ENCODE measurements around the gene ZFTA. TPM values are rescaled to one million over a fixed set of nuclear protein-coding genes. Genes with fewer than 3 reads are reported as not detected.

The ZFTA gene
- total RNA-seq, result 10 to 100 TPM; 15.8 to 41.9 (median 26.6) TPM

GRCh38 chr11:63768237-63769041 is at the start of gene ZFTA:
Gene ZFTA (minus strand): TSS chr11:63768775. CDS start chr11:63768622, 153 bp downstream.
- peak within 1 kb of the TSS; percentile 86 to 93 (median 92) for H3K27ac ChIP-seq (replicated peaks in 1 of 4)
- H3K4me1 ChIP-seq, result peaks cover 35 to 55% (median 52%) of the 10 kb centered on the region in 4 donors
- DNase-seq (ENCODE audit: extremely low spot score), result no peak
- WGBS, result 0% methylated on average over 3 of the region's 113 CpGs
- peaks cover 0 to 16% (median 2%) of the 10 kb centered on the region in 4 donors for H3K36me3 ChIP-seq
- intact Hi-C loops (cut with DNase I), result loop anchor here (2.0 to 10.0 kb wide), 3 partner anchors 44 to 386 kb away; partner anchors contain the start of gene SPINDOC
- peak within 1 kb of the TSS; percentile 77 to 99 (median 85) for H3K4me3 ChIP-seq
- TF ChIP-seq CTCF (IDR thresholded peaks at IDR 0.05) (peak; percentile 75 to 89 (median 86)), POLR2A (IDR thresholded peaks at IDR 0.05; ENCODE audit: low read depth) (no peak)
- H3K27me3 ChIP-seq, result no peaks in the 10 kb centered on the region
- H3K9me3 ChIP-seq, result no peaks in the 10 kb centered on the region

GRCh38 chr11:63817758-63818498 is 49.4 kb upstream of the ZFTA start:
- Histone ChIP-seq H3K36me3 (peaks cover 46 to 67% (median 61%) of the 10 kb centered on the region in 4 donors), H3K27ac (replicated peaks in 1 of 4) (no peak overlapping the region), H3K4me1 (peaks cover 12 to 34% (median 25%) of the 10 kb centered on the region in 4 donors), H3K4me3 (no peak overlapping the region), H3K9me3 (no peaks in the 10 kb centered on the region), H3K27me3 (no peaks in the 10 kb centered on the region)
- no peak for DNase-seq (ENCODE audit: extremely low spot score)
- TF ChIP-seq POLR2AphosphoS5 (IDR thresholded peaks at IDR 0.05), result no peak
- TF ChIP-seq CTCF (IDR thresholded peaks at IDR 0.05), result no peak
- no peak for TF ChIP-seq POLR2A (IDR thresholded peaks at IDR 0.05; ENCODE audit: low read depth)
- no peak for TF ChIP-seq EP300 (IDR thresholded peaks at IDR 0.05)
- 86% methylated on average over 15 of the region's 27 CpGs for WGBS
- intact Hi-C loops (cut with DNase I), result no loop called here

DNA sequence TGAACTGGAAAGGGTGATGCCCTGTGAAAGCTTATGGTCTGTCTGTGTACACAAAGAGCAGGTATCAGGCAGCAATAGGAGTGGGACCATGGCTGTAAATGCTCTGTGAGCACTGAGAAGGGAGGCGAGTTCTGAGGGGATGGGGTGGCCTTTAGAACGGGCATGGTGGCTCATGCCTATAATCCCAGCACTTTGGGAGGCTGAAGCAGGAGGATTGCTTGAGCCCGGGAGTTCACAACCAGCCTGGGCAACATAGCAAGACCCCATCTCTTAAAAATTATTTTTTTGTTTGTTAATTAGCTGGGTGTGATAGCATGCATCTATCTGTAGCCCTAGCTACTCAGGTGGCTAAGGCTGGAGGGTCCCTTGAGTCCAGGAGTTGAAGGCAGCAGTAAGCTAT is 48.2 kb upstream of the ZFTA start:
- Histone ChIP-seq H3K36me3 (peaks cover 34 to 55% (median 49%) of the 10 kb centered on the region in 4 donors), H3K9me3 (no peaks in the 10 kb centered on the region), H3K4me3 (no peak overlapping the region), H3K4me1 (peaks cover 17 to 46% (median 36%) of the 10 kb centered on the region in 4 donors), H3K27me3 (no peaks in the 10 kb centered on the region), H3K27ac (replicated peaks in 1 of 4) (no peak overlapping the region)
- DNase-seq (ENCODE audit: extremely low spot score), result no peak
- TF ChIP-seq EP300 (IDR thresholded peaks at IDR 0.05) (no peak), POLR2A (IDR thresholded peaks at IDR 0.05; ENCODE audit: low read depth) (no peak), CTCF (IDR thresholded peaks at IDR 0.05) (no peak), POLR2AphosphoS5 (IDR thresholded peaks at IDR 0.05) (no peak)
- 100% methylated on average over 3 of the region's 3 CpGs for WGBS
- intact Hi-C loops (cut with DNase I), result no loop called here

GRCh38 chr11:63816166-63816565 is 47.6 kb upstream of the ZFTA start:
- TF ChIP-seq POLR2A (IDR thresholded peaks at IDR 0.05; ENCODE audit: low read depth) (no peak), EP300 (IDR thresholded peaks at IDR 0.05) (no peak), CTCF (IDR thresholded peaks at IDR 0.05) (no peak), POLR2AphosphoS5 (IDR thresholded peaks at IDR 0.05) (no peak)
- H3K27me3 ChIP-seq, result no peaks in the 10 kb centered on the region
- no peak for DNase-seq (ENCODE audit: extremely low spot score)
- H3K4me1 ChIP-seq, result peaks cover 17 to 50% (median 37%) of the 10 kb centered on the region in 4 donors
- no peak overlapping the region for H3K27ac ChIP-seq (replicated peaks in 1 of 4)
- intact Hi-C loops (cut with DNase I), result no loop called here
- WGBS, result 89% methylated on average over 6 of the region's 6 CpGs
- no peak overlapping the region for H3K4me3 ChIP-seq
- no peaks in the 10 kb centered on the region for H3K9me3 ChIP-seq
- peaks cover 29 to 49% (median 43%) of the 10 kb centered on the region in 4 donors for H3K36me3 ChIP-seq

Measured in esophagus muscularis mucosa (tissue), 4 donors.